Amniotic epithelial cell (primary cell): ENCODE results near the gene LYPD6B.

Source experiments
- DNase-seq: peaks from one replicate; pipeline ENCODE4 v3.0.0-alpha.2; 2010; ENCODE audit warnings: low read depth

The LYPD6B gene

DNA sequence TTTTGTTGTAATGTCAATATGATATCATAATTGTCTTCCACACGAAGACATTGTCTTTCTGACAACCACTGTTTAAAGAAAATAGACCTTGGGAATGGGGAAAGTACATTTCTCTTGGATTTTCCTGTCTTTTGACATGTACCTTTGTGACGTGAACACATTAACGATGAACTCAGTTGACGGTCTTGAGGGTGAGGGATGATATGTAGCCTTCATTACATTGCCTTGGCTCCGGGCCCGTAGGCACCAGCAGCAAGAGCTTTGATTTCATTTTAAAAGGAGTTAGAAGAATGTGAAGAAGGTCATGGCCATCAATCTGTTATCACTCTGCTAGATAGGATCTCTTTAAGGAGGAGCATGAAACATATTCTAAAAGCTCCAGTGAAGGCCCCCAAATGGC is 80.9 kb downstream of the LYPD6B start:
- DNase-seq, result no peak

DNA sequence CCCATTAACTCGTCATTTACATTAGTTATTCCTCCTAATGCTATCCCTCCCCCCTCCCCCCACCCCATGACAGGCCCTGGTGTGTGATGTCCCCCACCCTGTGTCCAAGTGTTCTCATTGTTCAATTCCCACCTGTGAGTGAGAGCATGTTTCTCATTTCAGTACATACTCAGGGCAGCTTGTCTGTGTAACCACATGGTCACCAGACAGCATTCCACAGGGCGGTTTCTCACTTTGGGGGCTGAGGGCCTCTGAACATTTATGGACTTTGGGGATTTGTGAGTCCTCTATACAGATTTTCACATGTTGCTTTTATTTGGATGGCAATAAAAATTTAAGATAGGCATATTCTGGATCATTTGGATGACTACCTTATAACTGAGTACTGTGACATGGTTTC is 84.0 kb downstream of the LYPD6B start:
- peak; percentile 3 for DNase-seq

DNA sequence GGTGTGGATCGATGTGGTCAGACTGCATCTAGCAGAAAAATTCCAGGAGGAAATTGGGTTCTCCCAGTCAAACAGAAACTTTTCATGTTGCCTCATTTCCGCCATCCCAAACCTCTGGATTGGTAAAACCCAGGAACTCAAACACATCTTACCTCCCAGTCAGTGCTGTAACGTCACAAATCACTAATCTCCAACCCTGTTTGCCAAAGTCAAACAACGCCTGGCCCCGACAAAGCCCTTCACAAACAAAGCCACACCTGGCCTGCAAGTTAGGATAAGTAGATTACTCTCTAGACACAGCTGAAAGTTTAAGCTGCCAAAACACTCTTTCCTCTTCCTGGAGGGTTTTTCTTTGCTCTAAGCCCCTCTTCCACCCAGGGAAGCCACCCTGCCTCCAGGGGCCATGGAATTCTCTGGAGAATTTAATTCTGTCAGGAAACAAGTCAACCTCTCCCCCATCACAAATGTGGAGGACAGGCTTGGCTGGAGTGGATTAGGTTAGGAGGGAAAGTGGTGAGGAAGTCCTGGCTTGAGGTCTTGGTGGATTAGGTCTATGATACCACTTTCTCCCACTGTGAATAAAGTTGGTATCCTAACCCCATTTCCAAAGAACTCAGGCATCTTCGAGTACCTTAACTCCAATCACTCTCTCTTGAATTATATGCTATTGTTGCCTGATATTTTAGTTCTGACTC is 86.7 kb downstream of the LYPD6B start:
- DNase-seq, result no peak

DNA sequence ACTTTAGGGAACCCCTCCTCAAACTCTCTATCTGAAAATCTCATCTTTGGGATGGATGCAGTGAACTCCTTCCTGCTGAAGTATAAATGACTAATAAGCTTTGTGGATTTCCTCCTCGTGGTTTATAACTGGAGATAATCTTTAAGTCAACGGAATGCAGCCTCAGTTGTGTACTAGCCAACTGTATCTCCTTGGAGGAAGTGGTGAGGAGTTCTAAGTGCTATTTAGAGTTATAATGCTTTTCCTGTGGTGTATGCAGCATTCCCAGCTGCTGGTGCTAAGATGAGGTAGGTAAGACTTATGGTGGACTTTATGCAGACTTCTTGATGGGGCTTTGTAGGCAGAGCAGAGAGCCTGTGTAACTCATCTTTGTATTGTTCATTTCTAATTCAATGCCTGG is 90.9 kb downstream of the LYPD6B start:
- DNase-seq, result peak; percentile 86

DNA sequence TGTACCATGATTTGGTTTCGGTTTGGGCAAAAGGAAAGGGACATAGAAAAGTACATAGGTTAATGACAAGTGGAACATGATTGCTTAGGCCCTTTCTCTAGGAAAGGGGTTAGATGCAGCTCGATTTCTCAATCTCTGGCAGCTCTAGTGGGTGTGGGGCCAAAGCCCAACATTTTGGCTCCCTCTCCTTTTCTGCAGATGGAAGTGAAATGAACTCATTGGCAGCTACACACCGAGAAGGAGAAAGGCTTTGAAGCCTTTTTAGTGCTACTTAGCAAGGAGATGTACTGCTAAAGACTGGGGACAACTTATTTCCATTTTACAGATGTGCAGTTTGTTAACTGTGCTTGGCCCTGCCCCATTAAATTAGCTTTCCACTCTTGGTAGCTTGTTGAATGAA is 93.8 kb downstream of the LYPD6B start:
- no peak for DNase-seq

- DNase-seq, result no peak
Measured at GRCh38 chr2:149132901-149133300, 94.4 kb downstream of the LYPD6B start.

GRCh38 chr2:149134335-149134923 is 95.9 kb downstream of the LYPD6B start:
- DNase-seq, result no peak

- DNase-seq, result peak; percentile 44
Measured at GRCh38 chr2:149136111-149136510, 97.6 kb downstream of the LYPD6B start.

DNA sequence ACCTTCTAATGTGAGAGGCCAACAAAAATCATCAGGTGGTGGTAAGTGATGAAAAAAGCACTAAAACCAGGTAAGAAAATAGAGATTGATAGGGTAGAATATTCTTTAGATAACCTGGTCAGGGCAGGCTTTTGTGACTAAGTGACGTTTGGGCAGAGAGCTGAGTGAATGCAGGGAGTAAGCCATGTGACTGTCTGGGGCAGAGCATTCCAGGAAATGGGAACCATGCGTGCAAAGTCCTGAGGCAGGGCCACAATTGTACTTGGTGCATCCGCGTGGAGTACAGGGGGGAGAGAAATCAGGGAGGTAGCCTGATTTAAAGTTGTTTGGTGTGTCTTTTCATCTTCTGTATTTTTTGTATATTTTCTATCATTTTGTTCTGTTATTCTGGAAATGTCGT is 102.5 kb downstream of the LYPD6B start:
- no peak for DNase-seq

GRCh38 chr2:149143734-149144133 is 105.2 kb downstream of the LYPD6B start:
- peak; percentile 86 for DNase-seq

- no peak for DNase-seq
Measured at GRCh38 chr2:149145314-149146295, 107.1 kb downstream of the LYPD6B start.

- DNase-seq, result no peak
Measured at GRCh38 chr2:149146876-149147275, 108.4 kb downstream of the LYPD6B start.

DNA sequence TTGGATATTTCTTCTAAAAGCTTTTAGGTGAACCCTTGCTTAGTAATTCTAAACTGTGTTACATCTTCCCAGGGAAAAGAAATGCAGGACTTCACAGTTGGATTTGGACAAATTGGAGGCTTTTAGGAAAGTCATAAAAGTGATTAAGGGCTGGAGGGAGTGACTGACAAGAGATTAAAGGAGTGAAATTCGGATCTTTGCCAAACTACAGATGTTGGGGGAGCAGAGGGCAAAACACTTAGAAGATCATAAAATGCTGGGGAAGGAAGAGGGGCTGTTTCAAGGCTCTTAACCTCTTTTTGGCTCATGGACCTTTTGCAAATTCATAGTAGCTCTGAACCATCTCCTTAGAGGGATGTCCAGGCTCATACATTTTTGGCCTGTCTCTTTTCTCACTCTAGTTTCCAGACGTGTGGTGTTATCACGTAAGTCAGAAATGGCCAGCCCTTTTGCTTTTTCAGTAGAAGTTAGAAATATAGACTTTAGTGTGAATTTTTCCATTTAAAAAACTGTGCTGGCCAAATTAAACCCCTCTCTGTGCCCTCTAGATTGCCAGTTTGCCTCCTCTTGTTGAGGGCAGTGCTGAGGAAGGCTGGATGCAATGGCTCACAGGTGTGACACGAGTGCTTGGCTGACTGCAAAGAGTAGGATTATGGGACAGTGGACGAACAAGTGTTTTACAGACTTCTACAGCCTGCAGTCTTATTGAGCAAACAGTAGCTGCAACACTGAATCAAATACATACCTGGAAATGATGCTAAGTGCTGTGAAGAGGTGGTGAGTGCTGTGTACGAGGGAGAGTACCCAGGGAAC is 109.9 kb downstream of the LYPD6B start:
- no peak for DNase-seq

GRCh38 chr2:149149007-149149297 is 110.5 kb downstream of the LYPD6B start:
- no peak for DNase-seq

DNA sequence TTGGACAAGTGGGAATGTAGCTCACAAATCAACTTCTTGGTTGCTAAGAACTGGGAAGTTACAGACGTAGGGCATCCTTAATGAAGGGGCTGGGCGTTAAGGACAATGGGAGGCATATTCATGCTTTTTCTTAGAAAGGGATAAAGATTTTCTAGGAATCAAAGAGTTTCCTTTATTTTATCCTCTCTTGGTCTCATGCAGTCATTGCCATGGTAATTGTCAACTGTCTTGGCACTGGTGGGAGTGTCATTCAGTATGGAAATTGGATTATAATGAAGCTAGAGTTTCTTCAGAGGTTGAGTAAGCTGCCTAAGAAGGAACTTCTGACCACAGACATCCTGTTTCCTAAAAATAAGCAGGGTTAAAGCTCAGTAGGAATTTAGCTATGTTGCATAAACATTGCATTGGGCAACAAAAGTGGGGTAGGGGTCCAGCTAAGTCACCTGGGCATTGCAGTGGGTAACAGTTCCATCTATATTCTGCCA is 114.0 kb downstream of the LYPD6B start:
- DNase-seq, result peak; percentile 40

- no peak for DNase-seq
Measured at GRCh38 chr2:149155196-149155969, 116.9 kb downstream of the LYPD6B start.

DNA sequence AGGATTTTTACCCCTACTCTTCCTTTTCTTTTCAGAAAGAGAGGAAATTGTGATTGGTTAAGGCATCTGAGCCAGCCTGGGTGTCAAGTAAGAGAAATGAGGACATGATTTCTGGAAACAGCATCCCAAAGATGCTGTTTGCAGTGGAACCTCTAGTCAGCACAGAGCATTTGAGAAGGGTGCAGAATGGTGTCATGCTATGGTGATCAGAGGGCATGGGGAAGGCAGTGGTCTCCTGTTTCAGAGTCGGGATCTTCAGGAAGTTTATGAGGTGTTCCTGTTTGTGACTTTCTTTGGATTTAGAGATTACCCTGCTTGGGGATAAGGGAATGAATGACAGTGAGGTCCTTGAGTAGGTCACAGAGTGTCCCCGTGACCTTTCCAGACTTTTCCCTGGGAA is 117.5 kb downstream of the LYPD6B start:
- DNase-seq, result no peak

- DNase-seq, result no peak
Measured at GRCh38 chr2:149156971-149157740, 118.7 kb downstream of the LYPD6B start.

GRCh38 chr2:149158957-149159356 is 120.5 kb downstream of the LYPD6B start:
- DNase-seq, result no peak

DNA sequence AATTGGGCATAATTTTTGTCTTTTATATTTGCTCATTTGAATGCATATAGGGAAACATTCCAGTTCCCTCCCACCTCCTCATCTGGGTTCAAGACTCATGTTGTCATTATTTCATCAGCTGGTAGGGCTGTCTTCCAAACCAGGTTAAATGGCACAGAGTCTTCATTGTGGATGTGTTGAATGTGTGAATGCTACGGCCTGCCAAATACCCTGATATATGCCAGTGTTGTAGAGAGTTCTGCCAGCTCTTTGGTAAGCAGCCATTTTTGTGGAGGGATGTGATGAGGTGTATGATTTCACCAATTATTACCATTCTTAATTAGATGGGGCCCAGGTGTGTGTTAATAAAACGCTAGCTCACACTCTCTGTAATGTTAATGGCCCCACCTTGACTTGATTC is 121.7 kb downstream of the LYPD6B start:
- DNase-seq, result no peak
